ENCODE data around the gene SERPINA1. TPM values are rescaled to one million over a fixed set of nuclear protein-coding genes. Genes with fewer than 3 reads are reported as not detected.
"Not testable (repeated sequence)": the region's sequence is repeated elsewhere in the genome, so short reads cannot be mapped to it uniquely, and the experiment has no call there.

Gene SERPINA1
- polyA plus RNA-seq (2013, experiment 1 of 2; ENCODE audit: insufficient read length): 0.19 TPM
- polyA plus RNA-seq (2013, experiment 2 of 2; ENCODE audit: insufficient read length): 0.14 TPM

- no peak for DNase-seq
Observed at GRCh38 chr14:94388384-94389103, at the start of gene SERPINA1. Gene SERPINA1, minus strand, starts transcription at chr14:94388602. Its CDS starts 5,365 bp downstream, at chr14:94383237.

GRCh38 chr14:94428610-94429009, 40.2 kb upstream of the SERPINA1 start:
- no peak for DNase-seq

GRCh38 chr14:94427016-94427613, 38.7 kb upstream of the SERPINA1 start:
- DNase-seq: no peak

GRCh38 chr14:94426526-94426925, 38.1 kb upstream of the SERPINA1 start:
- no peak for DNase-seq

- no peak for DNase-seq
Observed at GRCh38 chr14:94424371-94424770, 36.0 kb upstream of the SERPINA1 start.

- DNase-seq: peak; percentile 75
Observed at GRCh38 chr14:94423453-94424056, 35.2 kb upstream of the SERPINA1 start.

- DNase-seq: no peak
Observed at GRCh38 chr14:94421316-94421715, 32.9 kb upstream of the SERPINA1 start.

- not testable (repeated sequence) for DNase-seq
Observed at GRCh38 chr14:94417497-94418205, 29.2 kb upstream of the SERPINA1 start.

GRCh38 chr14:94412671-94413638, 24.6 kb upstream of the SERPINA1 start:
- DNase-seq: no peak

- no peak for DNase-seq
Observed at GRCh38 chr14:94411638-94412037, 23.2 kb upstream of the SERPINA1 start.

GRCh38 chr14:94409430-94409829, 21.0 kb upstream of the SERPINA1 start:
- DNase-seq: not testable (repeated sequence)

GRCh38 chr14:94408546-94409095, 20.2 kb upstream of the SERPINA1 start:
- peak; percentile 40 for DNase-seq

- no peak for DNase-seq
Observed at GRCh38 chr14:94407906-94408305, 19.5 kb upstream of the SERPINA1 start.

GRCh38 chr14:94406910-94407309, 18.5 kb upstream of the SERPINA1 start:
- no peak for DNase-seq

GRCh38 chr14:94405486-94405885, 17.1 kb upstream of the SERPINA1 start:
- no peak for DNase-seq

- DNase-seq: no peak
Observed at GRCh38 chr14:94404561-94404960, 16.2 kb upstream of the SERPINA1 start.

- DNase-seq: no peak
Observed at GRCh38 chr14:94403312-94403932, 15.0 kb upstream of the SERPINA1 start.

- DNase-seq: peak; percentile 82
Observed at GRCh38 chr14:94401083-94401482, 12.7 kb upstream of the SERPINA1 start.

GRCh38 chr14:94400422-94400841, 12.0 kb upstream of the SERPINA1 start:
- DNase-seq: peak; percentile 88

- DNase-seq: peak; percentile 46
Observed at GRCh38 chr14:94398536-94398935, 10.1 kb upstream of the SERPINA1 start.

- DNase-seq: no peak
Observed at GRCh38 chr14:94398182-94398479, 9.7 kb upstream of the SERPINA1 start.

Data from fibroblast of skin of back (primary cell).